GM18868 (cell line): ENCODE results near the gene SKAP1.

Experiments
- ATAC-seq: cut with Tn5 transposase; IDR thresholded peaks from one replicate; pipeline ENCODE4 v1.9.1; 2021; ENCODE audit warnings: mild to moderate bottlenecking, moderate library complexity; ENCODE audit not compliant: unreplicated experiment

SKAP1 gene

DNA sequence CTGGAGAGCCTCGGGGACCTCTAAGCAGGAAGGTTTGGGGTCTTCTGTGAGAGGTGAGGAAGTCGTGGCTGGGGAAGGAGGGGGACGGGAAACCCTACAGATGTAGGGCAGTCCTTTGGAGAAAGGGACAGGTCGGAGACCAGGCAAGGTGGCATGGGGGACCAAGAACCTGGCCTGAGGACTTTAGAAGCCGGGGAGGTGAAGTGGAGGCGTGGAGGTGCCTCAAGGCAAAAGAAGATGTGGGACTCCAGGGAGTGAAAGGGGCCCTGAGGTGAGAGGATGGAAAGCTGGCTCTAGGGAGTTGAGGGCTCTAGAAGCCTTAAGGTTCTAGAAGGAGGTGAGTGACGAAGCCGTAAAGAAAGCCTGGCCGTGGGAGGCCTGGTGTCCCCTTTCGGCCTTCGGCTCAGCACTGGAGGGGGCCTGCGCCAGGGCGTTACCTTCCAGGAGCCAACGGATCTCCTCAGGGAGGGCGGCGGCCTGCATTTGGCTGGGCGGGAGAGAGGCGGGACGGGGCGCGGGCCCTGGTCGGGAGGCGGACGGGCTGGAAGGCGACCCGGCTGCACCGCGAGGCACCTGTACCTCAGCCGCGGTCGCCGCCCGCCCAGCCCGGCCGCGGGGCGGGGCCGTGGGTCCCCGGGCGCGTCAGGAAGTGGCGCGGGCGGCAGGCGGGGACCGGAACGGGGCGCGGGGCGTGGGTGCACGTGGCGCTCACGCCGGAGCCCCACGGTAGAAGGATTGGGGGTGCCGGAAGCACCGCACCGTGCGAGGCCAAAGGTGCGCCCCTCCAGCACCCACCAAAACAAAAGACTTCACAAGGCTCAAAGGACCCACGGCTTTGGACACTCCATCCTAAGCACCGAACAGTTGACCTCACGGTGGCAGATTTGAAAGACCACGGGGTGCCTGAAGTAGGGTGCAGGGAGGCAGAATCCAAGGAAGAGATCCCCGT, at the start of gene SKAP1:
Gene SKAP1, minus strand, starts transcription at position 577 of the 949 bp plus-strand sequence.
- ATAC-seq, result peak; percentile 61

DNA sequence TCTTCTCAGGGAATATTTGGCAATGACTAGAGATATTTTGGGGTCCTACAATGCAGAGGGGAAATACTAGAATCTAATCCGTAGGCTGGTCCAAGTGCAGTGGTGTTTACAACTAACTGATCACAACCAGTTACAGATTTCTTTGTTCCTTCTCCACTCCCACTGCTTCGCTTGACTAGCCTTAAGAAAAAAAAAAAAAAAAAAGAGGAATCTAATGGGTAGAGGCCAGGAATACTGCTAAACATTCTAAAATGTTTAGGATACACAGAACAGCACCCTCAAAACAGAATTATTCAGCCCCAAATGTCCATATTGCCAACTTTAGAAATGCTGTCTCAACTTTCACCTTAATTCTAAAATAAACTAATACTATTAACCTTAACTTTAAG, 49.0 kb upstream of the SKAP1 start:
- ATAC-seq, result no peak

DNA sequence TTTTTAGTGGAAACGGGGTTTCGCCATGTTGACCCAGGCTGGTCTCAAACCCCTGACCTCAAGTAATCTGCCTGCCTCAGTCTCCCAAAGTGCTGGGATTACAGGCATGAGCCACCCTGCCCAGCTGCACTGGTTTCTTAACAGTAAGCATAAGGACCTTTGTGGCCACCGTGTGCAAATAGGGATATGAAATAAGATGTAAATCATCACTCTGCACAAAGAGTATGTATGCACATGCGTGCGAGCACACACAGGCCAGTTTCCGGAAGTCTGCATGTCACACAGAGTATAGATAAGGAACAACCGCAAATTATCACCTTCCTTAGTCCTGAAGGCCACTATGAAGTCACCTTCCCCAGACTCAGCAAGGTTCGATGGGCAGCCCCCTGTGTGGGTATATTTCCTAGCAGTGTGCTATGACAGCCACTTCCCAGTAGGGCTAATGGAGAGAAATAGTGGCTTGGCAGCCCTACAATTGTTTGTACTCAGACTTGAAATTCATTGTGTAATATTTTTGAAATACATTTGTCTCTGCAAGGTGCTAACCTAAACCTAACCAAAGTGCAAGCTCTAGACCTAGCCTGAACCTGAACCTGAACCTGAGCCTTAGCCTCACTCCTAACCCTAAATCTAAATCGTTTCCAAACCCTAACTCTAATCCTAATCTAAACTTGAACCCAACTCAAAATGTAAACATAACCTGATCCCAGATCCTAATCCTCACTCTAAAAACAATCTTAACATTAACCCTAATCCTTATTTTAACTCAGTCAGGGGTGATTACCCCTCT, 48.4 kb upstream of the SKAP1 start:
- peak; percentile 93 for ATAC-seq

DNA sequence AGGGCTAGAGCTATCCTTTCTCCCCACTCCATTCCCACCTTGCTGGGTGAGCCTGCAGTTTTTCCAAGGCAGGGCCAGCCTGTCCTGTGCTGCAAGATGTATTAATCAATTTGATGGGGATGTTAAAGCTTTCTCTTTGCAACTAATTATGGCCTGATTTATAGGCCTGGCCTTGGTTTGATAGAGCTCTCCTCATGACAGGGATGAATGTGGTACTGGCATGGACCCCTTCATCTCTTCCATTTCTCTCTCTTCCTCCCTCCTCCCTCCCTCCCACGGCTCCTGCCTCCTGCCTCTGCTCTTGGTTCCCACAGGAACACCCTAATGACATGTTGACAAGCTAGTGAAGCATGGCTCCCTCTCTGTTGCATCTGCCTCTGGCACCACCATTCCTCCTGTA, 47.2 kb upstream of the SKAP1 start:
- ATAC-seq, result no peak

DNA sequence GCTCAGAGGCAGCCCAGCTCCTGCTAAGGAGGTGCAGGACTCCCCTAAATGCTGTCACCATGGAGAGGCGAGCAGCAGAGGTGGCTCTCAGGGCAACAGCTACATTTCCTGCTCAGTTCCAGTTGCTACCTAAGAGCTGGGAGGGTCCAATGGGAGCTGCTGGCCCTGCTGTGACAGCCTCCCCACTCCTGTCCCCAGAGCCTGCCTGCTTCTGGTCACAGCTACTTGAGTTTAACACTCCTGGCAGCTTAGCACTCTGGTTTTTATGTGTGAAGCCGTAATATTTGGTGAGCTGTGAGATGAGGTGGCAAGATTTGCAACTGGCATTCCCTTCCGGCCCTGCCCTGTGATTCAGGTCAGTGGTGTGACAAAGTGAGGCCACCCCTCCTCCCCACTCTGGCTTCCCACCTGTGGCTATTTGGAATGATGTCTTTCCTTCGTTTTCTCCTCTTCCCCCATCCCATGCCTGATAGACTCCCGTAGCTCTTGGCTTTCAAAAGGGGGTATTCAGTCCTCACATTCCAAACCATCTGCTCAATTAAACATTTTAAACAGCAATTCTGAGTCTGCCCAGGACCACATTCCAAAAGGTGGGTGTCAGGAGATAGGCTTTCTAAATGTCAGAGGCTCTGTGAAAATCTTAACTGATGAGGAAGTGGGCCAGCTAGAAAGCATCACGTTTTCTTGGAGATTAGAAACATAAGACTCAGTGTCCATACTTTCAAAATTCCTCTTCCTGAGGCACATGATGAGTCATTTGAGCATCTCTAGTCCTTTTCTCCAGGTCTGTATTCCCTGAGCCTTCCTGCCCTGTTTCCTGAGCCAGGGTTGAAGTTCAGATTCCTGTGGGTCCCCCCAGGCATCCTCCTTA, 42.6 kb upstream of the SKAP1 start:
- ATAC-seq, result no peak

DNA sequence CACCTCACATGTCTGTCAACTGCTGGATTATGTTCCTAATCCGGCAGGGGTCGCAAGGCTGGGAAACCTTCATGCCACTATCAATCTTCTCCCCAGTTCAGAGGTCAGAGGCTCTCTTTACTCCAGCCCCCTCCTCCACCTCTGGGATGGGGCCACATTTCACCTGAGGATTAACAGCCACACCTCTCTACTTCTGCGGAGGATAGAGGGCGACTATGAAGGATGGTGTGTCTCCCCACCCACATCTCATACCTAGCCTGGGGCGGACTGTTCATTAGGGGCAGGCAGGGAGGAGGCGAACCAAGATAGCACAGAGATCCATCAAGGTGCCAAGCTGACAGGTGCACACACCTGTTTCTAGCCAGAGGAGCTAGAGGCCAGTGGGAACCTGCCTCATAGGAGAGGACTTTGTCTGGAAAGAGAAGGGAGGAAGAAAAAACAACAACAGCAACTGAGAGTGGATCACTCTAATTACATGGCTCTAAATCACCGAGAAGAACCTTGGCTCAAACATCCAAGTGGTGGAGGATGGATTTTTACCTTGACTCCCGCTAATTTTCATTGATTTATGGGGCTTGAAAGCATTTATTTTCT, 41.9 kb upstream of the SKAP1 start:
- ATAC-seq, result no peak

DNA sequence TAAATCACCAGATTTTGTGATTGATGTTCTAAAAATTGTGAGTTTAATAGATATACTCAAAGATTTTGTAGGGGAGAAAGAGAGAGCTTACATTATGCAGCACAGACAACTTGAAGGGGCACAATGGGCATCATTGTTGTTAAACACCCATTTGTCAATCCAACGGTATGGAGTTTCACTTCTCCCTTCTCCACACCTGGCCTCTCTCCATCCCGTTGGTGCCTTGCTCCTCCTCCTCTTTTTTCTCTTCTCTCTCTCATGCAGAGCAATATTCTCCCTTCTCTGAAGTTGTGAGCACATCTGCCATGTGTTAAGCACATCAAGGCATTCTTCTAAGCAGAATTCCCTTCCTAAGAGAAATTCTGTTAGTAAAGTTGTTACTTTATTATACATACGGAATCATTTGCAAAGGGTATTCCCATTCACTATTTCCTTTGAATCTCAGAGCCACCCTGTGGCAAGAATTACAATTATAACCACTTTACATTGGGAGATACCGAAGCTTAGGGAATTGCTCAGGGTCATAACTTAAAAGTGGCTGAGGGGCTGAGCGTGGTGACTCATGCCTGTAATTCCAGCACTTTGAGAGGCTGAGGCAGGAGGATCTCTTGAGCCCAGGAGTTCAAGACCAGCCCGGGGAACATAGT, 40.5 kb upstream of the SKAP1 start:
- ATAC-seq, result no peak

DNA sequence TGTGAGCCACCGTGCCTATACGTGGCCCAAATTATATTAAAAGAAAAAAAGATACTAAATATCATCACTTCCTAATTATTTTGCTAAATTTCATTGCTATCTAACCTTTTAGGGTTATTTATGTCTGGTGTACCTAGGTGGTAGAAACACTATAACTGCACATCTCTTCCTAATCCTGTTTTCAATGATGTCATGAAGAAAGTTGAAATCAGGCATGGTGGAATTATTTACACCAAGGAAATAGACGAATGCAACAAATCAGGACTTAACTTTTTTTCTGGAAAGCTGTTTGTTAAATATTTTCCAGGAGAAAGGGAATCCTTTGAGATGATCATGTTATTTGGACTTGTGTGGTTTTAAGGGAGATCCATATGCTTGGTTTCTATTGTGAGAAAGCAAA, 39.2 kb upstream of the SKAP1 start:
- ATAC-seq, result no peak

- ATAC-seq, result no peak
Observed at GRCh38 chr17:48468299-48468698, 38.3 kb upstream of the SKAP1 start.

- ATAC-seq, result no peak
Observed at GRCh38 chr17:48465884-48466283, 35.9 kb upstream of the SKAP1 start.

- ATAC-seq, result no peak
Observed at GRCh38 chr17:48463526-48463925, 33.5 kb upstream of the SKAP1 start.

DNA sequence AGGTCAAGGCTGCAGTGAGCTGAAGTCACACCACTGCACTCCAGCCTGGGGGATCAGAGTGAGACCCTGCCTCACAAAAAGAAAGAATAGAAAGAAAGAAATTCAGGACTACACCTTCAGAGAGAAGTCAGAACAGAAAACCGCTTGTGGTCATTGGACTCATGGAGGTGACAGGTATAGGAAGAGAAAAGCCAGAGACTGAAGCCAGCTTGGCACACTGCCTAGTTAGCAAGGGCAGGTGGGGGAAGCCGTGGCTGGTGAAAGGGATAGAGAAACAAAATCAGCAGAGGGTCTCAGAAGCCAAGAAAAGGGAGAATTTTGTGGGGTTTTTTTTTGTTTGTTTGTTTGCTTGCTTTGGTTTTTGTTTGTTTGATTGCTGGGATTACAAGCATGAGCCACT, 32.9 kb upstream of the SKAP1 start:
- no peak for ATAC-seq

- no peak for ATAC-seq
Observed at GRCh38 chr17:48460052-48460451, 30.0 kb upstream of the SKAP1 start.

DNA sequence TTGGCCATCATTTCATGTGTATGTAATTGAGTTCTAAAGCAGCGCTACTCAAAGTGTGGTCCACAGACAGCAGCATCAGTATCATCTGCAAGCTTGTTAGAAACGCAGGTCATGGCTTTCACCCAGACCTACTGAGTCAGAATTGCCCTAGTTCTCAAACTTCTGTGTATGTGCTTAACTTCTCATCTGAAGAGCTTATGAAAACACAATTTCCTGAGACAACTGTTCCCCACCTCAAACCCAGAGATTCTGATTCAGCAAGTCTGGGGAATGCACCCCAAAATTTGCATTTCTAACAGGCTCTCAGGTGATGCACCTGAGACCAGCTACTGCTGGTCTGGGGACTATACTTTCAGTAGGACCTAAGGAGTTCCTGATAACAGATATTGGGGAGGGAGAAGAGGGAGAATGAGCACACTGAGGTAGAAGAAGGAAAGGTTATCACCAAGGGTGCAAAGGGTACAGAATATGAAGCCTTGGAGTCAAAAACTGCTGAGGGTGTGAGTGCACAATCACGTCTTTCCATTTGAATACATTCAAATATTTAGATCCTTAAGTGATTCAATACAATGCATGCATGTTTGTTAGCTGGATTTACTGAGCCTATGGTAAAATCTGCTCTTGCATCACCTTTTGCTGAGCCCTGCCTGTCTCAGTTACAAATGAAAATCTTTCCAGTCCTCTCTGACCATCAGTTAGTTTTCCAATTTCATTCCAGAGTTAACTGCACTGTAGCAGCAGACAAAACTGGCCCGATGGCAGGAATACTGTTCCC, 29.2 kb upstream of the SKAP1 start:
- ATAC-seq, result no peak

DNA sequence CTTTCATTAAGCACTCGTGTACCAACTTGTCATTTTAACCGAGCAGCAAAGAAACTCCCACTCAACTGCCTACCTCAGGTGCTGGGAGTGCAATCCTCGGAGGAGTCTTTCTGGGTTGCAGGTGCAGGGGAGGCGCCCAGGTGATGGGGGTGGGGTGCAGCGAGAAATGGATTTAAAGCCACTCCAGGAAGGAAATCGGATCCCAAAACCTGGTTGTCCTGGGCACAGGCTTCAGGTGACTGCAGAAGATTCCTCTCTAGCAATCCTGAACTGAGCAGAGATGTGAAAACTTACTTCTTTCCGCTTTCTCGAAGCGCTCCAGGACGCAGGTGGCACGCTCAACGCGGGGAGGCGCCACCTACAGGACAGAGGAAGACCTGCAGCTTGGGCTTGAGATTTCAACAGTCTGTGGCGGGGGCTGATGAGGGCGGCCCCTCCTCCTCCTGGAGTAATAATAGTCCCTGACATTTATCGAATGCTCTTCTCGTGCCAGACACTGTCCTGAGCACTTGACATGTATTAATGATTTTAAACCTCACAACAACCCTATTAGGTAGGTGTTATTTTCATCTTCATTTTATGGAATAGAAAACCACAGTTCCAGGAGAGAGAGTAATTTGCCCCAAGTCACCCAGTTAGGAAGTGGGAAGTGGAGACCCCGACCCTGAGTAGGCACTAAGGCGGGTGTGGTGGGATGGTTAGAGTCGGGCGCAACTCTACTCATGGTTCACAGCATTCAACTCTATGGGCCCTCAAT, 27.2 kb upstream of the SKAP1 start:
- peak; percentile 66 for ATAC-seq

- ATAC-seq, result no peak
Observed at GRCh38 chr17:48456589-48456988, 26.6 kb upstream of the SKAP1 start.

DNA sequence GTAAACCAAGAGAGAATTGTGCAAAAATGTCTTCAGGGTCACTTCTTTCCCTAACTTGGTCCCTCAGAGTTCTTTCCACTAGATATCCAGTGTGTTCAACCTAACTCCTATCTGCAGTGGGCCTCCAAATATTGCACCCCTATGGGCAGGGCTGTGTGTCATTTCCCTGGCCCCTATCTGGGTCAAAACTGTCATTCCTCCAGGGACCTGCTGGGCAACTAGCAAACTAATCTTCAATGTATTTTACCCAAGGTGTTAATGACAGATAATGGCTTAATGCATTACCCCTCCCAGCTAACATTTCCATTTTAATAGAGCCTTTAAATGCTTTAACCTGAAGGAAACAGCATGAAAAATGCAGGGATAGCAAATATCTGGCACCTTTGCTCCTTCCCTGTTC, 25.8 kb upstream of the SKAP1 start:
- no peak for ATAC-seq

DNA sequence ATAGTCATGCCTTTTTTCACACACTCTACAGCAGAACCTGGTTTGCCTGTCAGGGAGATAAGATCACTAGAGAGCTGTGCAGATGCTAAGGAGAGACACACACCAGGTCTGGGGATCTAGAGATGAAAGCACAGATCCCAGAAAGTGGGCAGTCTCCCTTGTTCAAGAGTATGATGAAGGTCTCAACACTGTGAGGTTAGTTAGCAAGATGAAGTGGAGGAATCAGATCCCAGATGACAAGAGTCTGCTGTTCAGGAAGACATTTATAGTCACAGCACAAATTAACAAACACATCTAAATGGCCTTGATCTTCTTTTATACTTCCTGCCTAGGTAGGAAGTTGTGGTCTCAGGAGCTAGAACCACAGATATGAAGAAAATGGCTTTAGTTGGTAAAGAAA, 23.4 kb upstream of the SKAP1 start:
- ATAC-seq, result no peak

DNA sequence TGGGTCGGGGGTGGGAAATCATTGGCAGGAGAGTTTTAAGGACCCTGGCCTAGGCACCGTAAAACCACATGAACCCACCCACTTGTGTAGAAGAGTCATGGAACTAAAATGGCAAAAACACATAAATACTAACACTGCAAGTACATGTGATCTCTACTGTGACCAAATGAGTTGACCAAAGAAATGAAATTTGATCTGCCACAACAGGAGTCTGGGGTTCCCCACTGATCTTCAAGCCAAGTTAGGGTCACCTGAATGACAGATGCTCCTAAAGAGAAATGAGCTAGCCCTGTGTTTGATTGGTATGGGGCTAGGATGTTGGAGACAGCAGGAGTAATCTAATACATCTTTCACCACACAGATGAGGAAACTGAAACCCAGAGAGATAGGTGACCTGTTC, 21.5 kb upstream of the SKAP1 start:
- no peak for ATAC-seq
